Astrocyte of the spinal cord (primary cell): ENCODE data around the gene ATXN1.
"Not testable (repeated sequence)": the region's sequence is repeated elsewhere in the genome, so short reads cannot be mapped to it uniquely, and the experiment has no call there.

Experiments used
- DNase-seq: peaks from one replicate; pipeline ENCODE4 v3.0.0; 2011; ENCODE audit warnings: low read depth, low spot score
- H3K4me3 ChIP-seq: 2 replicates; pipeline ENCODE4 v1.5.1; 2011; ENCODE audit warnings: low read depth, mild to moderate bottlenecking, low read length, moderate library complexity
- in situ Hi-C: cut with HindIII; loops from 2 replicates; pipeline ENCODE4 v1.10.0; 2017; ENCODE audit warnings: low sequenced_read_pairs
- TF ChIP-seq, protein P1 (sequence below): IDR thresholded peaks from 2 replicates; pipeline ENCODE4 v1.5.1; 2012; ENCODE audit warnings: low read depth, mild to moderate bottlenecking, low read length, inconsistent platforms

The ATXN1 gene

DNA sequence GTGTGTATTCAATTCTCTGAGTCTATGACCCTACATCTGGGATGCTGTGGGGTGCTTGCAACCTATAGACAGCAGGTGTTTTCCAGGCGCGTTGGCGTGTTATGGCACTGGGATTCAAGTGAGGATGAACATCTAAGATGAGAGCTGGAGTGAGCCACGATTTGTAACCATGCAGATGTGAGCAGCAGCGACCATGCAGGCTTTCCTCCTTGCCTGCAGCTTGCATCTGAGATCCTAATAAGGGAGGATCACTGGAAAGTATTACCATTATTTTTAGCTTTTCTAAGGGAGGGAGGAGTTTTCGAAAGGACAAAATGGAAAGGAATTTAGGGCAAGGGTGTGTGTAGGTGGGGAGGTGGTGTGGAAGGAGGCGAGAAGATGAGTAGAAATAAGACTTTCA, 216.7 kb downstream of the ATXN1 start:
- DNase-seq = no peak

DNA sequence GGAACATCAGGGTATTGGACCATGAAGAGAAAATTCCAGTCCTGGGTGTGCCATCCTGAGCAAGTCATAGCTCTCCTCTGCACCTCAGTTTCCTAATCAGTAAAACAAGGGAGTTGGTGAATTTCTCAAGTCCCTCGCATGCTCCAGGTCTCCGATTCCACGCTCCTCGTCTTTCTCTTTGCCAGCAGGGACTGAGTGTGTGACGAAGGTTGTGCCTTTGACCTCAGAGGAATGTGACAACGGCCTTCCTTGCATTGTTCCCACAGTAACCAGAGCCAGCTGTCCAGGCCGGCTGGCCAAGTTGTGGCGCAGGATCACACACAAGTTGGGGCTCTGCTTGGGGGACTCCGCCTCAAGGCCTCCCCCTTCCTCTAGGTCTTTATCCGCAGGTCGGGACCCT, 217.3 kb downstream of the ATXN1 start:
- H3K4me3 ChIP-seq = no peak overlapping the region
- in situ Hi-C loops = no loop called here
- DNase-seq = peak; percentile 21
- TF ChIP-seq, protein P1, sequence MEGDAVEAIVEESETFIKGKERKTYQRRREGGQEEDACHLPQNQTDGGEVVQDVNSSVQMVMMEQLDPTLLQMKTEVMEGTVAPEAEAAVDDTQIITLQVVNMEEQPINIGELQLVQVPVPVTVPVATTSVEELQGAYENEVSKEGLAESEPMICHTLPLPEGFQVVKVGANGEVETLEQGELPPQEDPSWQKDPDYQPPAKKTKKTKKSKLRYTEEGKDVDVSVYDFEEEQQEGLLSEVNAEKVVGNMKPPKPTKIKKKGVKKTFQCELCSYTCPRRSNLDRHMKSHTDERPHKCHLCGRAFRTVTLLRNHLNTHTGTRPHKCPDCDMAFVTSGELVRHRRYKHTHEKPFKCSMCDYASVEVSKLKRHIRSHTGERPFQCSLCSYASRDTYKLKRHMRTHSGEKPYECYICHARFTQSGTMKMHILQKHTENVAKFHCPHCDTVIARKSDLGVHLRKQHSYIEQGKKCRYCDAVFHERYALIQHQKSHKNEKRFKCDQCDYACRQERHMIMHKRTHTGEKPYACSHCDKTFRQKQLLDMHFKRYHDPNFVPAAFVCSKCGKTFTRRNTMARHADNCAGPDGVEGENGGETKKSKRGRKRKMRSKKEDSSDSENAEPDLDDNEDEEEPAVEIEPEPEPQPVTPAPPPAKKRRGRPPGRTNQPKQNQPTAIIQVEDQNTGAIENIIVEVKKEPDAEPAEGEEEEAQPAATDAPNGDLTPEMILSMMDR = no peak

More for the DNA sequence above, 216.7 kb downstream of the ATXN1 start:
- H3K4me3 ChIP-seq = no peak overlapping the region
- in situ Hi-C loops = no loop called here
- TF ChIP-seq, protein P1 = no peak

DNA sequence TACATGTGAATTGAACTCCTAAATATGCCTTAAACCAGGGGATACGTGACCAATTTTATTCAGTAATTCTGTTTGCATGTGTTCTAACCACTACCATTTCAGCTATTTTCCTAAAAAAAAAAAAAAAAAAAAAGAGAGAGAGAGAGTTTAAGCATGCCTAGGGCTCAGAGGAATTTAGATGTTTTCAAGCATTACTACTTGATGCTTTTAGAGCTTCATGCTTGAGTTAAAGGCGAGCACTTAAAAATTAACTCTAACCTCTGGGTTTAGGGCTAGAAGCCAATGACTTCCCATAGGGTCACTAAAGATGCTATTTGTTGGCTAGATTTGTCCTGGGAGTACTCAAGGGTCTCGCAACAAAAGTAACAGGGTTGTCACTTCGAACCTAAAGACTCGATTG, 217.7 kb downstream of the ATXN1 start:
- DNase-seq = no peak
- TF ChIP-seq, protein P1 = no peak
- H3K4me3 ChIP-seq = no peak overlapping the region
- in situ Hi-C loops = no loop called here

DNA sequence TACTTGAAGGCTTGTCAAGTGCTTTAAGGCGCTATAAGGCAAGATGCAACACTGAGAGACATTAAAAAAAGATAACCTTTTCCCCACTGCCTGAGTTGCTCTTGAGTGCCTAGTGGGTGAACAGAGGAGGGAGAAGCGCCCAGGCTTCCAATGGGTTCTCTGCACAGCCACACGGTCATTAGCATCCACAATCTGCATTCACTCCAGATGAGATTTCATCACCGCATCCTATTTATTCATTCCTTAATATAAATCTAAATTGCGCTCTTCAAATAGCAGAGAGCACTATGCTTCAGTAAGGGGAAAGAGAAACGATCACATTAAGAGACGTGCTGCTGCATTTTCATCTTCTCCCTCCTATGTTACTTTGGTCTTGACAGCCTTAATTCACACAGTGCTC, 219.2 kb downstream of the ATXN1 start:
- in situ Hi-C loops = no loop called here
- TF ChIP-seq, protein P1 = no peak
- DNase-seq = no peak
- H3K4me3 ChIP-seq = no peak overlapping the region

DNA sequence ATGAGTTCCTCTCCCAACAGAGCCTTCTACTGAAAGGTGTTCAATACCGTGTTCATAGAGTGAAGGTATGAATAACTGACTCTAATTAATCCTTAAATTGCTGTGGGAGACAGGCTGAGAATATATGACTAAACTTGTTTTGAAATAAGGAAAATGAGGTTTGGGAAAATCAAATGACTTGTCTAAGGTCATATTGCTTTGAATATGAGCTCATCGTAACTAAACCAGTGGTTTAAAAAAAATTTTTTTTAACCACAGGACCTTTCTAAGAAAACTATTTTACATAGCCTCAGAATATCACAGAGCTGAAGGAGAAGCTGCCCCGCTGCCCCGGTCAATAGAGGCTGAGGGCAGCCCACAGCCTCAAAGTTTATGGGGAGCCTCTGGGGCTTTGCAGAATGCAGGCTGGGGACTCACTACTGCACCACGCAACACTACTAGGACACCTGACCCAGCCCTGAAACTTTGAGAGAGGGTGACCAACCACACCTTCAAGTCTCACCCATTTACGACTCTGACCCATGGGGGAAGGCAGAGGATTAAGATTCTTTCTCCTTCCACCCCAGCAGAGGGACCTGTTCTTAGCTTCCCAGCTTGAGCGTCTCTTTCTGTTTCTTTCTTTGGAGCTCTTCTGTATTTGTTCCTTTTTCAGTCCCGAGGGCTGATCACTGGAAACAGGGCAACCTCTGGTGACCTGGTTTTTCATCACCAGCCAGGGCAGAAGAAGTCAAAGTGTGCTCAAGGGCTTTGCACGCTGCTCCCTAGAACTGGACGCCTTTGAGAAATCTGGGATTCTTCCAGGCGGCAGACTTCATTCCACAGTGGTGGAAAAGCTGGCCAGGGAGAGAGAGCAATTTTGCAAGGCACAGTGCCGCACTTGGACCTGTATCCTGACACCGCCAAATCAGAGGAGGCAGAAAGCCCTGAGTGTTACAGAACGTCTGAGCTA, 220.2 kb downstream of the ATXN1 start:
- H3K4me3 ChIP-seq = no peak overlapping the region

DNA sequence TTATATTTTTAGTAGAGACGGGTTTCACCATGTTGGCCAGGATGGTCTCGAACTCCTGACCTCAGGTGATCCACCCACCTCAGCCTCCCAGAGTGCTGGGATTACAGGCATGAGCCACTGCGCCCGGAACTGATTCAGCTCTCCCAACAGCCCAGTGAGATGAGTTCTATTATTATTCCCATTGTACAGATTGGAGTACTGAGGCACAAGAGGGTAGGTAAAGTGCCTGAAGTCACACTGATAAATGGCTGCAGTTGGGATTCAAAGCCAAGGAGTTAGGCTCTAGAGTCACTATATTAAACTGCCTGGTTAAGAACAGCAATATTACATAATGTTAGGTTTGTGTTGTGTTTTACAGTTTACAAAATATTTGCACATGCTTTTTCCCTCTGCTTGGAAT, 220.9 kb downstream of the ATXN1 start:
- in situ Hi-C loops = not testable (repeated sequence)

More for the DNA sequence above, 220.2 kb downstream of the ATXN1 start:
- in situ Hi-C loops = no loop called here
- TF ChIP-seq, protein P1 = peak; percentile 8
- no peak for DNase-seq

DNA sequence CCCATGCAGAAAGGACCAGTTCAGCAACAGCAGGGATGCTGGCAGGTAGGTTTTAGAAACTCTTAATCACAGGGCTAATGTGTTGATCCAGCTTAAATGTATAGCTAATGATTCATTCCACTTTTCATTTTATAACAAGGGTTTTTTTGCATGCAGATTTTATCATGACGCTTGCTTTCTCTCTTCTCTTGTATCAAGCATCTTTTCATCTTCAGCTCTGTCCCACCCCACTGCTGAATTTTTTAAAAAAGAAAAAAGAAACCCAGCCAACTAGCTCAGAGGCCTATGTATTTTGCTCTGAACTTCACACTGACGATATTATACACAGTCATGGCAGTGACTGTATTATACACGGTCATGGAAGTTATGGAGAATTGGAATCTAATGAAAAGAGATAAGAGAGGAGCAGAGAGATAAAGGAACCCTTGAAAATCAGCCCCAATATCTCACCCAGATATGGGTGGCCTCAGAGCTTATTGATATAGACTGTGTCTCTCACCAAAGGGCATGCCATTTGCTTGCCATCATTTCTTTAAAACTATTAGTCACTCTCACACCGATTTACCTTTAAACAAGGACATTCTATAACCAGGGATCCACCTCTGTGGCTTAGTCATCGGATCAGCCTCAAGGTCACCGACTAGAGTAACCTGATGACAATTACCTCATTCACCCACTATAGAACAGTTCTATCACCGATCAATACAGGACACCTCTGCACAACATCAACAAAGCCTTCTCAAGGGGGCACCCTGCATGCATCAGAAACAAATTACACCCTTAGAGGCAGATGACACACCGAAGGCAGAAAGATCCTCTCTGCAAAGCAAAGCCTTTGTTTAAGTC, 222.0 kb downstream of the ATXN1 start:
- H3K4me3 ChIP-seq = no peak overlapping the region
- DNase-seq = no peak
- in situ Hi-C loops = no loop called here
- TF ChIP-seq, protein P1 = no peak

More for the DNA sequence above, 220.9 kb downstream of the ATXN1 start:
- not testable (repeated sequence) for DNase-seq, H3K4me3 ChIP-seq
